Stimulated activated CD8-positive, alpha-beta memory T cell treated with anti-CD3 and anti-CD28 coated beads, Interleukin-2, amount 100 ng/mL, for 1 hour (primary cell): ENCODE measurements around the gene ZNF710.

Source experiments
- DNase-seq, 2 donors: peaks; one replicate each; pipeline ENCODE4 v3.0.0-alpha.2; 2020; ENCODE audit warnings: low read depth in 2 of 2

Gene ZNF710

DNA sequence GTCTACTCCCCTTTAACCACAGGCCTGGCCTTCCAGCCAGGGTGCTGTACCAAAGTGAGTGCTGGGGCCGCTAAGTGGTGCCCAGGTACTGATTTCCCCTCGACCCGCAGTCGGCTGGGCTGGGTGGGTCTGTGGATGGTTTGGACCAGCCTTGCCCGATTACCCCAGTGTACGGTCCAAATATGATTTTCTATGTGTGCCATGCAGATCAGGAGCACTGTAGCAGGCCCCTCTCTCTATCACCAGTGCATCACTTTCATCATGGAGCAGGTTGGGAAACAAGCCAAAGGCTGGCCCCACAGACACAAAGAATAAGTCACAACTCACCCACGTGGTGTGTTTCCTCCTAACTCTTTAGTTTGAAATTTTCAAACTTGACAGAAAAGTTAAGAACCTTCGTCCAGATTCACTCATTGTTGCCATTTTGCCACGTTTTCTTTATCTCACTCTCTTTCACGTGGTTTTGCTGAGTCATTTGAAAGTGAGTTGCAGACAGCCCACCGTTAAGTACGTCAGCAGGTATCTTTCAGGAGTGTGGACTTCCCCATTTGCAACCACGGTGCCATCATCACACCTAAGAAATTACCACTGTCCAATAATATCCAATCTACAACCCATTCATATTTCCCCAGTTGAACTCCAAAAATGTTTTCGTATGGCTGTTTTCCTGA lies 37.0 kb downstream of the ZNF710 start:
- no peak for DNase-seq

DNA sequence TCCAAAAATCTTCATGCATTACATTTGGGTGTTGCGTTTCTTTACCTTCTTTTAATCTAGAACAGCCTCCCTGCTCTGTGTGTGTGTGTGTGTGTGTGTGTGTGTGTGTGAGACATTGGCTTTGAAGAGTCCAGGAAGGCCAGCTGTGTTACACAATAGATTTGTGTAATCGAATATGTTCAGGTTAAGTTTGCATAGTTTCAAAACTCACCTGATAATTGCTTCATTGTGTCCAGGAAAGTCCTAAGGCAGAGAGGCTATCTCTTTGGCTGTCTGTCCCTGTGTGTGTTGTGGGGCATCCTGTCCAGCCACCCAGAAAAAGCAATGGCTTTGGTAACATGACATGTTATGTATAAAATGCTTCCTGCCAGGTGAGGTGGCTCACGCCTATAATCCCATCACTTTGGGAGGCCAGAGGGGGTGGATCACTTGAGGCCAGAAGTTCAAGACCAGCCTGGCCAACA lies 37.5 kb downstream of the ZNF710 start:
- DNase-seq, result no peak

DNA sequence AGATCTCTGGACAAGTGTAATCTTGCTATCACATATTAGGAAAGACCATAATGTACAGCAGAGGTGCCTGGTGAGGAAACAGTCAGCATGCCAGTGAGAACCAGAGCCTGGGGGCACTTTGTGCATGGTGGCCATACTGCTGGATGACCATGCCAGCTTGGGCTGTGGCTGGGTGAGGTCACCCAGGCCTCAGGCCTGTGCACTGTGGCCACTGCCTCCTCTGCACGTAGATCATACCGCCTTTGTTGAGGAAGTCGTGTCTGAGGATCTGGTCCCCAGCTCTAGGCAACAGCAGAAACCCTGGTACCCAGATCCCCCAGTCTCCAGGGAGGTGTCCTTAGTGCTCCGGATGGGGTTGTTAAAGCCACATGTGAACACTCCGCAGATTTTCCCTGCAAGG lies 38.9 kb downstream of the ZNF710 start:
- DNase-seq, result no peak

DNA sequence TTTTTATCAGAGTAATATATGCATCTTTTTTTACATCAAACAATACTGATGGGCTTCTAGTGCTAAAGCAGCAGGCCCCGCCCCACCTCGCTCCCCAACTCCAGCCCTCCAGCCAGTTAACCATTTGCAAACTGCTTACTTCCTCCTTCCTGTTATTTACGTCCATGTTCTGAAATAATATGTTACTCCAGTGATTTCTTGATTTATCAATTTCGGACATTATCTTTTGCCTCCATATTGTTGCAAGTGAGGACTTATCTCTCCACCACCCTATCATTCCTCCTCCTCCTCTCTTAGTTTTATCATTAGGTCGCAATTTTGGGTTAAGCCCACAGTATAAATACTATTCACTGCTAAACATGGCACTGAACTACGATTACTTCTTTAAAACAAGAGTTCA lies 39.5 kb downstream of the ZNF710 start:
- no peak for DNase-seq

DNA sequence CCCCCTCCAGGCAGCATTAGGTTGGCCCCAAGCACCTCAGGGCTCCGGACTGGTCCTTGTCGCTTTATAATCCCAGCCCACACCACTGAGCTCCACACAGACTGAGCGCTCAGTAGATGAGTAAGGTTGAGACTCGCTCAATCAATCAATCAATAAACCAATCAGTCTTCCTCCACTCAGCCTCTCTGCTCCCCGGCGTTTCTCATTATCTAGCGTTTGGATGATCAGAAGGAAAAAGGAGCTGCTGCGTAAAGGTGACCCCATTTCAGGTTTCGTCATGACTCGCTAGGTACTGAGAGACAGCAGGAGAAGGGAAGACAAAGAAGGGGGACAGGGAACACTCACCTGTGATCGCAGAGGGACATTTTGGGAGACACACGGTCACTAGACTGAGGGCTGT lies 41.2 kb downstream of the ZNF710 start:
- no peak for DNase-seq

DNA sequence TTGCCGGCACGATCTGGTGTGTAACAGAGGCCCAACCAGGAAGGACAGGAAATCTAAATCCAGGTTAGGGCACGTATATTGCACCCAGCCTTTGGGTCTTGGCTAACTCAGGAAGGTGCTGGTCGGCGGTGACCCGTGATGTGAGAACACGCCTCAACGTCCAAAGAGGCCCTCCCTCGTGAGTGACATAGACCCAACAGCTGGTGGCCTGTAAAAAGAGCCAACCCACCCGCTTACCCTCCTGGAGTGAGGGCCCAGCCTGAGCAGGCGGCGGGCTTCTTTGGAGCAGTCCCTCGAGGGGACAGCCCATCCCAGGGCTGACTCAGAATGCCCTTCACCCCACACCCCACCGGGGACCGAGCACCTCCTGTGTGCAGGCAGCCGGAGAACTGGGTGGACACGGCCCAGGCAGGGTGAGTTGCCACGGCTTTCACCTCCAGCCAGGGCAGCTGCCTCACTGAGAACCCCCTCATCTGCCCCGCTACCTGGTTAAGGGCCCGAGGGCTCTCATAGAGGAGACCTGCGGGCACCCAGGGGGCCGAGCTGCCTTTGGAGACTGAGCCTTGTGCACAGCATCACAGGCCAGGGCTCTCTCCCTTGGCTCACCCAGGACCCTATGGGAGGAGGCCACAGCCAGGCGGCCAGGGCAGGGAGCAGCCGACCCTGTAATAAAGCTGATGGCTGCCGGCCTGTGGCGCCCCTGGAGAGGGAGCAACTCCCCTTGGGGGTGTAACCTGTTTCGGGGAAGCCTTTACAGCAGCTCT lies 41.8 kb downstream of the ZNF710 start:
- no peak for DNase-seq

DNA sequence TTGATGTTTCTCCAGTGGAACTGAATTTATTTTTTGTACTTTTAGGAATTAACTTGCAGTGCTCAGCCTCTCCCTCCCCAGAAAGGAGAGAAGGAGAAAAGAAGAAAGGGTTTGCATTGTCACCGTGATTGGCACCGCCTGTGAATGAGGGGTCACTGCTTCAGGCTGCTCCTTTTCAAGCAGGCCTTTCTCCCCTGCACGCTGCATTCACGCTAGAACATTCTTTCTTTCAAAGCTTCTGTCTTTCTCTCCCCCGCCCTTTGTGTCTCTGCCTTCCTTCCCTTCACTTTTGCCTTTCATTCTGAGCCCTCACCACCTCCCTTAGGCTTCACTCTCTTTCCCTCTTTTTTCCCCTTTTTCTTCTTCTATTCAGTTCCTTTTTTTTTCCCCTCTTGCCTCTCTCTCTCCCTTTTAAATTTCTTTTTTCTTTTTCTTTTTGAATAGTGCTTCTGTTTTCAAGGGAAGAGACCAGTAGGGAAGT lies 42.4 kb downstream of the ZNF710 start:
- no peak for DNase-seq

DNA sequence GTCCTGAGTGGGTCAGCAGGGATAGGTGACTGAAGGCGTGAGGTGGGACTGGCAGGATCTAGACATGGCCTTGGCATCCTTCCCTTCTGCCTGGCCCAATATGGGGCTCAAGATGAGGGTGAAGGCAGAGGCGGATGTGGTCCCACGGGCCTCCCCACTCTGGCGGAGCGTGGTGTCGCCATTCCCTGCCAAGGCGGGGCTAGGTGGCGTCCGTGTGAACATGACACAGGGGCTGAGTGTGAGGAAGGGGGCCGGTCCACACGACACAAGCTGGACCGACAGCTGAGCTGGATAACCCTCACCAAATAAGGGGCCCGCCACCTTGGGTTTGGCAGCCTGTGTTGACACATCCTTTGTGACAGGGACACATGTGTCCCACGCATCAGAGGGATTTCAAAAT lies 43.1 kb downstream of the ZNF710 start:
- DNase-seq, result no peak

DNA sequence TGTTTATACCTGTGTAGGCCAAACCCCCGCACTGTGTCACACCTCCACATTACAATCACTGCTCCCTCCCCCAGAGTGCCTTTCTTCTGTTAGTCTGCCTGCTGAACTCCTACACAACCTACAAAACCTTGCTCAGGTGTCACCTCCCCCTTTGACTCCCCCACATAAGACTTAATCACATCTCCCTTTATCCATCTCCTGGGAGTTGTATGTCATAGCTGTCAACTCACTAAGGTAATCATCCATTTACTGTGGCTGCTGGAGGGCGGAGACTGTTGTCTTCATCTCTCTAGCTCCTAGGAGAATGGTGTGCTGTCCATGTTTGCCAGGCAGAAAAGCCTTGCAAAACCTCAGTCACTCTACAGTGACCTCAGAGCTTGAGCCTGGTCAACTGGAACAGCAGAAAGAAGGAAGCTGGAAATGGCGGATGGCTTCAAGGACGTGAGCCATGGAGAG lies 43.8 kb downstream of the ZNF710 start:
- no peak for DNase-seq

DNA sequence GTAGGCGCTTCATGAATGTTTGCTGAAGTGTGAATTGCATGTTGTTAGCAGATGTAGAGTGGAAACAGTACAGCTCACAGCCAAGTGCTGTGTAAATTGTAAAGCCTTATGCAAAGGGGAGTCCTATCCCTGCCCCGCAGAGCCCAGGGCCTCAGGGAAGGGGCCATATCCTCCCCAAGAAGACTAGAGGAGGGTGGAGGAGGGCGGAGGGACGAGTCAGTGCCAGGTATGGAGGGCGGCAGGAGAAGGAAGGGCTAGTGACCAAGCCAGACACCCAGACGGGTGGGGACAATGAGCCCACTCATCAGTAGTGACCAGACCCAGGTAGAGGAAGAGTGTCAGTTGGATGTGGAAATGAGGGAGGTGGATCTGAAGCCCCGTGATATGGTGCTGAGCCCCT lies 45.2 kb downstream of the ZNF710 start:
- no peak for DNase-seq

DNA sequence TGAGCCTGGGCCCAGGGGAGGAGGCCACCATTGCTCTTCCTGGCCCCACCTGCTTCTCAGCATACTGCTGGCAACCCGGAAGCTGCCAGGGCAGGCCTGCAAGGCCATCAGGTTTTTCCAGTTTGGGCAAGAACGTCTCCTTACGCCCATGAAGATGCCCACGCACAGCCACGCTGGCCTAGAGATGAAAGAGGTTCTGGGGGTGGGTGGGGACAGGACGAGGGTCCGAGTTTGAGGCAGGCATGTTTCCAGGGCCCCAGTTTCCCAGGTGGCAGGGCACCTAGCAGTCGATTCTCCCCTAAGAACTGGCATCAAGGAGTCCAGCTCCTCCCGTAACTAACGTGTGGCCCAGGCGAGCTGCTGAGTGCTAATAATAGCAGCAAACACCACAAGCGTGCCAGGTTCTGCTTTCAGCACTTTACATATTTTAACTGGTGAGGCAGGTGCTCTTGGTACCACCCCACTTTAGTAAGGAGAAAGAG lies 45.8 kb downstream of the ZNF710 start:
- no peak for DNase-seq

DNA sequence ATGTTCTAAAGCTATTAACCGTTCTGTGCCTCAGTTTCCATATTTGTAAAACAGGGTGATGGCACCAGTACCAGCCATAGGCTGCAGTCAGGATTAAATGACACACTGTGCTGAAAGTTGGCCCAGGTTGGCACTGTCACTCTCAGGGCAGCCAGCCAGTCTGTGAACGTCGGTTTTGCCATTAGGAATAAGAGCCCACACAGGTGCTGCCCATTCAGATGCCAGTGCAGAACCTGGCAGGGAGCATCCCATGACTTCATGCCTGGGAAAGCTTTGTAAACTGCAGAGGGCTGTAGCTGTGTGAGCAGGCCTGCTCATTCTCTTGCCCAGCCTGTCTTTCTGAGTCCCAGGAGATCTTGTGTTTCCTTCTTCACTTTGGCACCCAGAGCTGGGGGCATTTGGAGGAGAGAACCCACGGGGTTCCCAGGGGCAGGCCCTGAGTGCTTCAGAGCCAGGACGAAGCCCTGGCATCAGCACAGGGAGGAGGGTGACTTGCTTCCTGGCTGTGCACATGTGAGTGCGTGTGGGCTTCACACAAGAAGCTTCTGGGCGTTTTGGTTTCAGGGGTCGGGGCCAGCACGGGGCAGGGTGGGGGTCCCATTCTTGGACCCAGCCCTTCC lies 46.9 kb downstream of the ZNF710 start:
- DNase-seq, result no peak

DNA sequence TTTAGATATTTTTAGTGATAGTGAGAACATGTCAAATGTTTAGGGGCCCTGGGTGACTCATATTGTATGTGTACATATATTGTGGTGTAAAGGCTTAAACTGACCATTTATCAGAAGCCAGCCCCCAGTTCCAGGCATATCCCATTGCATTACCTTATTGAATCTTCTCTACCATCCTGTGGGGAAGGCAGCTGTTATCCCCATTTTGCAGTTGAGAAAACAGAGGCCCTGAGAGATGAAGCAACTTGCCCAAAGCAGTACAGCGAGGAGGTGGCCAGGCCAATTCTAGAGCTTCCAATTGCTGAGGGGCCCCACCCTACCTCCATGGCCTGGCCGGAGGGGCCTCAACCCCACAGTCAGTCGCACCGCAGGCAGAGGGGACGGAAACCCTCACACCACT lies 47.9 kb downstream of the ZNF710 start:
- DNase-seq, result no peak

DNA sequence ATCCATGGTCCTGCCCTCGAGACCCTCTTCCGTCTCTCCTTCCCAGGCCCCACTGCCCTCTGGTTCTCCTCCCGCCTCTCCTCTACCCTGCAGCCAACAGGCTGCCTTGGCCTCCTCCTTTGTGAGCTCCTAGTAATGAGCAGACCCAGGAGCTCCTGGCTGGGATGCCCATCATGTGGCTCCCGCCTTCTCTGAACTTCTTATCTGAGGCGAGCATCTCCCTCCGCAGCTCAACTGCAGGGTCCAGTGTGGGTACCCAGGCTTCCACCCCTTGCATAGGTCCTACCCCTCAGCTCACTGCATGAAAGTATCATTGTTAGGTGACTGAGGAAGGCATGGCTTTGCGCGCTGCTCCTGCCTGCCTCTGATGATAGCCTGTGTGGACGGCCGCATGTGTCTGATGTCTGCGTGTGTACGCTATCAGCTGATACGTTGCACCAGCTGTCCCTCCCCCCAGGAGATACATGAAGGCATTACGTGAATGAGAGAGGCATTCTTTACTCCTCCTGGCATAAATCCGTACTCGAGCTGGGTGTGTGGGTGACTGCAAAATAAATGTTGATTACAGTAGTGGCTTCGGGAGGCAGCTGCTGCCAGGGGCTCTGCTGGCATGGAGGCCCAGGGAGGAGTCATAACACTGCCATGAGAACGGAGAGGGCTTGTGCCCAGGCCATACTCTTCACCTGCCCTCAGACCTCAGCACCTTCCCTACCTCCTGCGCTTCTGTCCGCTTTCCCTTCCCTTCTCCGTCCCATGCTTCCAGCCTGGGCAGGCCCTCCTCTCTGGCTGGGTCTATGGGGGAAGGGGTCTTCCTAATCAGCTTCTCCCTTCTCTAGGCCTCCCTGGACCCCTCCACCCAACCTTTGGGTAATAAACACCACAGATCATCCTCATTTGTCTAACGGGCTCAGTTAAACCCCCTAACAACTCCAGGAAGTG lies 48.8 kb downstream of the ZNF710 start:
- DNase-seq, result no peak

DNA sequence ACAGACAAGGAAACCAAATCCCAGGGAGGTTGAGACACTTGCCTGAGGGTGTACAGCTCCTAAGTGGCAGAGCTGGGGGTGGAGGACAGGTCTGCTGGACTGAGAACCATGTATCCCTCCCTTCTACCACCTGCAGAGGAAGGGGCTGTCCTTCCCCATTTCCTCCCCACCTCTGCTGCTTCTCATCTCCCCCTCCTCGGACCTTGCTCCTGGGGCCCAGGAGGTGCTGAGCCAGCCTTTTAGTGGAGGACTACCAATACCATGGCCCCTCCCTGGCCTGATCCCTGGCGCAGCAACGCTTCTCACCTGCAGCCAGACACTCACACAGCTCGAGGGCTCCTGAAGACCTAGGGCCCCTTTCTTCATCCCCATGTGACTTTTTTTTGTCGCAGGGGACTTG lies 50.8 kb downstream of the ZNF710 start:
- no peak for DNase-seq

DNA sequence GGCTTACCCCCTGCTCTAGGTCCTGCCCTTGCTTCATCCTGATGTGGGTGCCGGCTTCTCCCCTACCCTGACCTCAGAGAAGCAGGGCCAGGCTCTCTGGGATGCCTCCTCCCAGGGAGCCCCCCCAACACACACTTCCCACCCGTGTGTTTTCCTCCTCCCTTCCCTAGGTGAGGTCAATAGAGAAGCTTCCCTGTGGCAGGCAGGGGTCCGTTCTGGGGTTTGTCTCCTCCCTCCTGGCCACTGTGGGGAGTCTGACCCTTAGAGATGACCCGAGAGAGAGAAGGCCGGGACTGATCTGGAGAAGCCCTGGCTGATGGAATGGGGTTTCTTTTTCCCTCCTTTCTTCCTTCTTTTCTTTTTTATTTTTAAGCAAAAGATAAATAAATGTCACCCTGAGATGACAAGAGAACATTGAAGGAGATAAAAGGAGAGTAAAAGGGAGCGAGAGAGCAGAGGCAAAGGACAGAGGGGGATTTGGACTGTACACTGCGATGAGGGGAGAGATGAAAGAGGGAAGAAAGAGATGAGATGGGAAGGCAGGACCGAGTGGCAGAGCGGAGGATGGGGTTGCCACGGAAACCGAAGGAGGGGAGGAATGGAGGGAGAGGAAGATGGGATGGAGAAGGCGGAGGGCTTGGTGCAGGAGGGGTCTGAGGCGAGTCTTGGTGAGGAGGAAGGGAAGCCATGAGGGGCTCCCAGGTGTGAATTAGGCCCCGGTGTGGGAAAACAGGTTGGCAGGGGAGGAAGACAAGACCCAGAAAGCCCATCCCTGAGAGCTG lies 52.8 kb downstream of the ZNF710 start:
- no peak for DNase-seq

DNA sequence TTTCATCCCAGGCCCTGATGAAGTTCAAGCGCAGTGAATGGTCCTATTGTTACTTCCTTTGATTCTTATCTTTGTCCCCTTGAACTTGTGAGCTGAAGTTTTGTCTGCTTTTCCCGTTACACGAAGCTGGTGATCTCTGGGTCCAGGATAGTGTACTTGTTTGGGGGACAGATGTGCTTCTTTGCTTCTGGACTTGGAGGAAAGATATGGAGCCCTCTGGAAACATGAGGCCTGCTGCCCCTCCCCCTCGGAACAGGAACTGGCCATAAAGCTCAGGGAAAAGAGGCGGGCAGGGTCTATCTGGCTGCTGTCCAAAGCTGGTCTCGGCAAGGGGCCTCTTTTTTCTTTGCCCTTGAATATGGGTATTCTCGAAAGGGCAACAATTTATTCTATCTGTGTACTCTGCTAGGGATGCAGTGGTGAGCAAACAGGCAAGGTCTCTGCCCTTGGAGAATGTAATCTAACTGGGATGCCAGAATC lies 53.5 kb downstream of the ZNF710 start:
- no peak for DNase-seq

DNA sequence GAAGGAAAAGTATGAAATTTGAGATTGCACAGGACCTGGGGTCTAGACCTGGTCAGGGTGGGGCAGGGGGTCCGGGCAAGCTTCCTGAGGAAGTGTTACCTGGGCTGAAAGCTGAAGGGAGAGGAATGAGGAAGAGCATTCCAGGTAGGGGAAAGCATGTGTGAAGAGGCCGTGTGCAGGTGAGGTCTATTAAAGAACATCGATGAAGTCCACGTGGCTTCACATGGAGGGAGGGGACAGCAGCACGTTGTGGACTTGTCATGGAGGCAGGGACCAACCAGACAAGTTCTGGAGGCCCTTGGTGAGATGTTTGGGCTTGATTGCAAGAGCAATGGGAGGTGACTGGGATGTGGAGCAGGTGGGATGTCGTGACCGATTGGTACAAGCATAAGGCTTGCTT lies 54.1 kb downstream of the ZNF710 start:
- DNase-seq, result no peak

DNA sequence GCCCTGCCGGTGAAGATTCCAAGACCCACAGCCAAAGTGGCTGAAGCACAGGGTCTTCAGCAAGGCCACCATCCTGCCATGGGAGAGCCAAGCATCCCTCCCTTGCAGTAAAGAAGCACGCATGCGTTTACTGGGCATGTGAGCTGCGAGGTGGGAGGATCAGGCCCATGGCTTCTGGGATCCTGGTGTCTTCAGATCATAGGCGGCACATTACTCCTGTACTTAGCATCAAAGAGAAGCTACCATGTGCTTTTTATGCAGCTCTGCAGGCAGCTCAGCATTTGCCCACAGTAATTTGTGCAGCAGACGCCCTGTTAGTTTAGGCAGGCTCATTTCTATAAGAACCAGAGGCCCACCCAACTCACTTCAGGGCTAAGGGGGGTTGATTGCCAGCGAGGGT lies 55.4 kb downstream of the ZNF710 start:
- DNase-seq, result no peak

DNA sequence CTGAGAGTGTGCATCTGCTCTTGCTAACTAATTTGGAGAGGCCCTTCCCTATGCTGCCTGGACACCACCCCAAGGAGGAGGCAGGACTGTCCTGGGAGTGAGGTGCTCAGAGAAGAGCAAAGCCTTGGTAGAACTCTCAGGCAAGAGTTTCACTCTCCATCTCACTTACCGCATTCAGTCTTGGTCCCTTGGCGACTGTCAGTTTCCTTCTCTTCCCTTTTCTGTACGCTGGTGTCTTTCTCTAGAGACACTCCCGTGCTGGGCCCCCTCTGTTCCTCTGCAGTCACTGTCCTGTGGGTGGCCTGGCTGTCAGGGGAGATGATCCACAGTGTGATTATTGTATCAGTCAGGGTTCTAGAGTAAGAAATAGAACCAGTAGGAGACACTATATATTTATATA lies 57.2 kb downstream of the ZNF710 start:
- no peak for DNase-seq

DNA sequence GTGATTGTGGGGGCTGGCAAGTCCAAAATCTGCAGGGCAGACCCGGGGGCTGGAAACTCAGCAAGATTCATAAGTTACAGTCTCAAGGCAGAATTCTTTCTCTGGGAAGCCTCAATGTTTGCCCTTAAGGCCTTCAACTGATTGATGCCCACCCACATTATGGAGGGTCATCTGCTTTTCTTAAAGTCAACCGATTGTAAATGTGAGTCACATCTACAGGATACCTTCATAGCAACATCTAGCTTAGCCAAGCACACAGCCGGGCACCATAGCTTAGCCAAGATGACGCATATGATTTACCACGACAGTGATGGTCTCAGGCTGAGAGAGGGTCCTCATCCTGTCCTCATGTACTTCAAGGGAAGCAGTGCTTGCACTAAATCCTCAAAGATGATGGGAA lies 57.7 kb downstream of the ZNF710 start:
- no peak for DNase-seq
